Measurements from ENCODE around the gene ZBTB17. TPM values are rescaled to one million over a fixed set of nuclear protein-coding genes. Genes with fewer than 3 reads are reported as not detected.

Gene ZBTB17
- total and polyA plus RNA-seq, 10 of the 15 experiments (the other 5 are each of a cell fraction or from before 2014, with no cell fraction given): 0.87 to 59.4 (median 38.7) TPM

DNA sequence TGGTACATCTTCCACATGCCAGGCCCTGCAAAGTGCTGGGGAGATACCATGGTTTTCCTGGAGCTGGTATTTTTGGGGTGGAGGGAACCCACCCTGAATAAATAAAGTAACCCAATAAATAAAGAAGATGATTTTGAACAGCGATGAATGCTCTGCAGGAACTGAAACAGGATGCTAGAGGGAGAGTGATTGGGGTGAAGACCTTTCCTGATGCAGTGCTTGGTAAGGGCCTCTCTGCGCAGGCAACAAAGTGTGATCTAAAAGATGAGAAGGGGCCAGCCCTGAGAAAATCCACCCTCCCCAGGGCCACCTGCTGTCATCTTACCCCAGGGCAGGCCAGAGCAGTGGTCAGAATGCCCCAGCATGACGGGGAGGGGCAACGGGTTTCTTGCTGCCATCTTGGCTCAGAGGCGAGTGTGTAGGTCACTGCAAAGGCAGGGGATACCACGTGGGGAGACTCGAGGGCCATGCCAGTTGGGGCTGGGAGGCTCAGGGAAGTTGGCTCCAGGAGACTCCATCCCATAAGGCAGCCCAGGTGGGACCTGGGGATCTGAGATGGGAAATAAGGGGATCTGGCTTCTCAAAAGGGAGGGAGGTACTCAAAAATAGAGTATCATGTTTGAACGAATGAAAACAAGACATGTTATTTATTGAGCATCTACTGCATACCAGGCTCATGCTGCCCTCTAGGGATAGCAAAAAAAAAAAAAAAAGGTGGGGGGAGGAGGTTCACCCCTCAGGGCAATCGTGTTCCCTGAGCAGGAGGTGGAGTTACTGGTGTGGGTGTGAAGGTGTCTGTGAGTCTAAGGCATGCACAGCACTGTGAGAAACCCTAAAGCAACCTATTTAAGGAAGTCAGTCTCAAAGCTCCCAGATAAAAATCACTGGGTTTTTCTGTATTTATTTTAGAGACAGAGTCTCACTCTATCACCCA lies 30.9 kb upstream of the ZBTB17 start (continued):
- no peak for TF ChIP-seq ETV6 (conservative IDR thresholded peaks at IDR 0.05 in 1 of 2, IDR thresholded peaks at IDR 0.05 in 1 of 2; ENCODE audit: borderline replicate concordance in 1 of 2, low read depth in 1 of 2)
- no peak for TF ChIP-seq RFX5 (IDR thresholded peaks at IDR 0.05; ENCODE audit: low read depth, low read length)
- TF ChIP-seq, protein P1, sequence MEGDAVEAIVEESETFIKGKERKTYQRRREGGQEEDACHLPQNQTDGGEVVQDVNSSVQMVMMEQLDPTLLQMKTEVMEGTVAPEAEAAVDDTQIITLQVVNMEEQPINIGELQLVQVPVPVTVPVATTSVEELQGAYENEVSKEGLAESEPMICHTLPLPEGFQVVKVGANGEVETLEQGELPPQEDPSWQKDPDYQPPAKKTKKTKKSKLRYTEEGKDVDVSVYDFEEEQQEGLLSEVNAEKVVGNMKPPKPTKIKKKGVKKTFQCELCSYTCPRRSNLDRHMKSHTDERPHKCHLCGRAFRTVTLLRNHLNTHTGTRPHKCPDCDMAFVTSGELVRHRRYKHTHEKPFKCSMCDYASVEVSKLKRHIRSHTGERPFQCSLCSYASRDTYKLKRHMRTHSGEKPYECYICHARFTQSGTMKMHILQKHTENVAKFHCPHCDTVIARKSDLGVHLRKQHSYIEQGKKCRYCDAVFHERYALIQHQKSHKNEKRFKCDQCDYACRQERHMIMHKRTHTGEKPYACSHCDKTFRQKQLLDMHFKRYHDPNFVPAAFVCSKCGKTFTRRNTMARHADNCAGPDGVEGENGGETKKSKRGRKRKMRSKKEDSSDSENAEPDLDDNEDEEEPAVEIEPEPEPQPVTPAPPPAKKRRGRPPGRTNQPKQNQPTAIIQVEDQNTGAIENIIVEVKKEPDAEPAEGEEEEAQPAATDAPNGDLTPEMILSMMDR (IDR thresholded peaks at IDR 0.05 in 2 of 3, conservative IDR thresholded peaks at IDR 0.05 in 1 of 3; ENCODE audit: control insufficient read depth in 2 of 3, extremely low read depth in 1 of 3, insufficient read depth in 1 of 3, low read depth in 3 of 3, low read length in 3 of 3): peak; percentile 17 to 43 (median 34); a peak in 3 of 6 replicates
- no peak for TF ChIP-seq SREBF1 (IDR thresholded peaks at IDR 0.05; ENCODE audit: low read length)
- TF ChIP-seq SRF (IDR thresholded peaks at IDR 0.05; ENCODE audit: low read depth in 2 of 2, low read length in 2 of 2): no peak
- TF ChIP-seq ZNF384 (IDR thresholded peaks at IDR 0.05; ENCODE audit: borderline replicate concordance, low read depth, low read length): peak; percentile 53; the same call in 1 of the 2 replicates
- TF ChIP-seq, protein P2, sequence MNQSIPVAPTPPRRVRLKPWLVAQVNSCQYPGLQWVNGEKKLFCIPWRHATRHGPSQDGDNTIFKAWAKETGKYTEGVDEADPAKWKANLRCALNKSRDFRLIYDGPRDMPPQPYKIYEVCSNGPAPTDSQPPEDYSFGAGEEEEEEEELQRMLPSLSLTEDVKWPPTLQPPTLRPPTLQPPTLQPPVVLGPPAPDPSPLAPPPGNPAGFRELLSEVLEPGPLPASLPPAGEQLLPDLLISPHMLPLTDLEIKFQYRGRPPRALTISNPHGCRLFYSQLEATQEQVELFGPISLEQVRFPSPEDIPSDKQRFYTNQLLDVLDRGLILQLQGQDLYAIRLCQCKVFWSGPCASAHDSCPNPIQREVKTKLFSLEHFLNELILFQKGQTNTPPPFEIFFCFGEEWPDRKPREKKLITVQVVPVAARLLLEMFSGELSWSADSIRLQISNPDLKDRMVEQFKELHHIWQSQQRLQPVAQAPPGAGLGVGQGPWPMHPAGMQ (IDR thresholded peaks at IDR 0.05; ENCODE audit: borderline replicate concordance): no peak
- TF ChIP-seq TCF3 (IDR thresholded peaks at IDR 0.05; ENCODE audit: borderline replicate concordance, insufficient read depth, low read depth, low read length): no peak
- no peak for TF ChIP-seq HDAC6 (IDR thresholded peaks at IDR 0.05; ENCODE audit: unreplicated experiment)
- TF ChIP-seq NFYB (IDR thresholded peaks at IDR 0.05; ENCODE audit: insufficient read depth, low read depth, low read length): no peak
- TF ChIP-seq NBN (IDR thresholded peaks at IDR 0.05): no peak
- TF ChIP-seq, protein P3, sequence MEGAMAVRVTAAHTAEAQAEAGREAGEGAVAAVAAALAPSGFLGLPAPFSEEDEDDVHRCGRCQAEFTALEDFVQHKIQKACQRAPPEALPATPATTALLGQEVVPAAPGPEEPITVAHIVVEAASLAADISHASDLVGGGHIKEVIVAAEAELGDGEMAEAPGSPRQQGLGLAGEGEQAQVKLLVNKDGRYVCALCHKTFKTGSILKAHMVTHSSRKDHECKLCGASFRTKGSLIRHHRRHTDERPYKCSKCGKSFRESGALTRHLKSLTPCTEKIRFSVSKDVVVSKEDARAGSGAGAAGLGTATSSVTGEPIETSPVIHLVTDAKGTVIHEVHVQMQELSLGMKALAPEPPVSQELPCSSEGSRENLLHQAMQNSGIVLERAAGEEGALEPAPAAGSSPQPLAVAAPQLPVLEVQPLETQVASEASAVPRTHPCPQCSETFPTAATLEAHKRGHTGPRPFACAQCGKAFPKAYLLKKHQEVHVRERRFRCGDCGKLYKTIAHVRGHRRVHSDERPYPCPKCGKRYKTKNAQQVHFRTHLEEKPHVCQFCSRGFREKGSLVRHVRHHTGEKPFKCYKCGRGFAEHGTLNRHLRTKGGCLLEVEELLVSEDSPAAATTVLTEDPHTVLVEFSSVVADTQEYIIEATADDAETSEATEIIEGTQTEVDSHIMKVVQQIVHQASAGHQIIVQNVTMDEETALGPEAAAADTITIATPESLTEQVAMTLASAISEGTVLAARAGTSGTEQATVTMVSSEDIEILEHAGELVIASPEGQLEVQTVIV (IDR thresholded peaks at IDR 0.05; ENCODE audit: borderline replicate concordance, partially characterized antibody): no peak
- TF ChIP-seq CHD4 (IDR thresholded peaks at IDR 0.05): no peak
- no peak for TF ChIP-seq GATAD2B (conservative IDR thresholded peaks at IDR 0.05; ENCODE audit: low read depth)
